ENCODE data around the gene HOXD11. TPM values are rescaled to one million over a fixed set of nuclear protein-coding genes. Genes with fewer than 3 reads are reported as not detected.

The HOXD11 gene
- total and polyA plus RNA-seq, 2 of the 4 experiments (the other 2 are of a cell fraction): not detected

DNA sequence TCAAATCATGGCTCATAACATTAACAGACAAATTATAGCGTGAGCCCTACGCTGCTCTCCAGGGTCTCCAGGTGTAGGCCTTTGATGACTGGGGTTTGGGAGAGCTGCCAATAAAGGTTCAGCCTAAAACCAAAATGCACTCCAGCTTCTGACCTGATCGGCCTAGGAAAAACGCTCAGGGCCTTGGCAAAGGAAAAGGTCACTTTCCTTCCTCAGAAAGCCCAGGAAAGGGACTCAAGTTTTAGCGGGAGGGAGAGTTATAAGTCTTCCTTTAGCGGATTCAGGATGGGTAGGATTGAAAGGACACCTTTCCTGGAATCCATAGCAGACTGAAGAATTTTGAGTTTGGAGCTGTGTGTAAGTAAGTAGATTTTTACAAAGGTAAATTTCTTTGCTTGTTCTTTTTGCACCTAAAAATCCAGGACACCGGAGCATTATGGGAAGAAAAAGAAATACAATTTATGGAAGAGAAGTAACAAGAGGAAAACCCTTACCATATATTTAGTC lies 32.1 kb upstream of the HOXD11 start:
- dilution Hi-C loops (cut with HindIII; ENCODE audit: low sequenced_read_pairs, unreplicated experiment): no loop called here
- Histone ChIP-seq H2BK20ac (ENCODE audit: low read depth, low read length) (no peak overlapping the region), H4K91ac (ENCODE audit: insufficient read depth, low read depth, low read length) (no peak overlapping the region), H3K36me3 (ENCODE audit: control insufficient read depth, insufficient read depth, low read length) (no peaks in the 10 kb centered on the region), H3K4me2 (ENCODE audit: low read depth, low read length) (no peak overlapping the region), H3K56ac (ENCODE audit: extremely low read depth, insufficient read depth, low read length) (no peak overlapping the region), H4K8ac (ENCODE audit: low read depth in 2 of 2, low read length in 2 of 2) (no peak overlapping the region), H2BK15ac (ENCODE audit: low read depth, low read length) (no peak overlapping the region), H3K23ac (ENCODE audit: low read depth, low read length) (no peak overlapping the region), H4K5ac (ENCODE audit: low read depth, low read length) (no peak overlapping the region), H3K9me3 (ENCODE audit: control insufficient read depth, insufficient read depth, low read length) (peaks cover 10% of the 10 kb centered on the region; the same call in 1 of the 2 replicates), H3K27ac (ENCODE audit: insufficient read depth, low read length) (no peak overlapping the region), H3K4me3 (ENCODE audit: insufficient read depth, low read depth, low read length) (no peak overlapping the region), H3K27me3 (ENCODE audit: control insufficient read depth, insufficient read depth, low read length) (peaks cover 86% of the 10 kb centered on the region), H3K14ac (replicated peaks; ENCODE audit: low read depth, low read length) (no peak overlapping the region), H3K9me1 (ENCODE audit: insufficient read depth, low read length) (no peaks in the 10 kb centered on the region), H3K4me1 (ENCODE audit: control insufficient read depth, insufficient read depth, low read length) (no peaks in the 10 kb centered on the region), H2AK5ac (ENCODE audit: low read depth, low read length) (no peak overlapping the region), H2AFZ (replicated peaks; ENCODE audit: low read length, poor library complexity) (no peak overlapping the region), H4K20me1 (ENCODE audit: insufficient read depth, low read length) (no peaks in the 10 kb centered on the region), H3K79me1 (ENCODE audit: low read depth in 1 of 2, low read length in 2 of 2) (no peaks in the 10 kb centered on the region), H3K18ac (ENCODE audit: low read depth, low read length) (no peak overlapping the region), H3K9ac (ENCODE audit: low read depth, low read length) (no peak overlapping the region), H2BK120ac (ENCODE audit: low read depth, low read length) (no peak overlapping the region), H3K4ac (ENCODE audit: low read depth, low read length) (no peak overlapping the region), H2BK5ac (ENCODE audit: low read depth, low read length, poor library complexity, severe bottlenecking) (no peak overlapping the region), H2AK9ac (replicated peaks; ENCODE audit: low read depth, low read length, poor library complexity) (no peak overlapping the region)
- ChIA-PET POLR2A (ENCODE audit: unreplicated experiment) (no interaction called here), CTCF (no interaction called here)
- ATAC-seq (ENCODE audit: low read depth): no peak
- intact Hi-C loops (cut with micrococcal nuclease): no loop called here
- 0% methylated on average over 2 of the region's 7 CpGs; no CpG with 5 or more reads in 1 of the 2 experiments for WGBS, 2 experiments (ENCODE audit: extremely low coverage in 2 of 2, insufficient read length in 1 of 2)
- TF ChIP-seq NFE2L2 (IDR thresholded peaks at IDR 0.05; ENCODE audit: low read depth, low read length) (no peak), CEBPB (IDR thresholded peaks at IDR 0.05; ENCODE audit: low read depth, low read length) (no peak), CHD1 (IDR thresholded peaks at IDR 0.05; ENCODE audit: low read depth, low read length) (no peak), MAZ (IDR thresholded peaks at IDR 0.05; ENCODE audit: borderline replicate concordance, low read depth, low read length) (no peak), BHLHE40 (IDR thresholded peaks at IDR 0.05; ENCODE audit: low read depth, low read length) (no peak), MXI1 (IDR thresholded peaks at IDR 0.05; ENCODE audit: borderline replicate concordance, low read depth, low read length) (no peak), FOS (IDR thresholded peaks at IDR 0.05; ENCODE audit: low read depth, low read length) (no peak), RAD21 (IDR thresholded peaks at IDR 0.05; ENCODE audit: low read length) (no peak), RFX5 (IDR thresholded peaks at IDR 0.05; ENCODE audit: low read depth, low read length) (no peak), POLR2A (IDR thresholded peaks at IDR 0.05; ENCODE audit: low read depth, low read length) (no peak), SMC3 (IDR thresholded peaks at IDR 0.05; ENCODE audit: low read depth, low read length) (no peak)
- TF ChIP-seq, protein P1, sequence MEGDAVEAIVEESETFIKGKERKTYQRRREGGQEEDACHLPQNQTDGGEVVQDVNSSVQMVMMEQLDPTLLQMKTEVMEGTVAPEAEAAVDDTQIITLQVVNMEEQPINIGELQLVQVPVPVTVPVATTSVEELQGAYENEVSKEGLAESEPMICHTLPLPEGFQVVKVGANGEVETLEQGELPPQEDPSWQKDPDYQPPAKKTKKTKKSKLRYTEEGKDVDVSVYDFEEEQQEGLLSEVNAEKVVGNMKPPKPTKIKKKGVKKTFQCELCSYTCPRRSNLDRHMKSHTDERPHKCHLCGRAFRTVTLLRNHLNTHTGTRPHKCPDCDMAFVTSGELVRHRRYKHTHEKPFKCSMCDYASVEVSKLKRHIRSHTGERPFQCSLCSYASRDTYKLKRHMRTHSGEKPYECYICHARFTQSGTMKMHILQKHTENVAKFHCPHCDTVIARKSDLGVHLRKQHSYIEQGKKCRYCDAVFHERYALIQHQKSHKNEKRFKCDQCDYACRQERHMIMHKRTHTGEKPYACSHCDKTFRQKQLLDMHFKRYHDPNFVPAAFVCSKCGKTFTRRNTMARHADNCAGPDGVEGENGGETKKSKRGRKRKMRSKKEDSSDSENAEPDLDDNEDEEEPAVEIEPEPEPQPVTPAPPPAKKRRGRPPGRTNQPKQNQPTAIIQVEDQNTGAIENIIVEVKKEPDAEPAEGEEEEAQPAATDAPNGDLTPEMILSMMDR (conservative IDR thresholded peaks at IDR 0.05; ENCODE audit: low read depth, low read length): no peak
- TF ChIP-seq, protein P2, sequence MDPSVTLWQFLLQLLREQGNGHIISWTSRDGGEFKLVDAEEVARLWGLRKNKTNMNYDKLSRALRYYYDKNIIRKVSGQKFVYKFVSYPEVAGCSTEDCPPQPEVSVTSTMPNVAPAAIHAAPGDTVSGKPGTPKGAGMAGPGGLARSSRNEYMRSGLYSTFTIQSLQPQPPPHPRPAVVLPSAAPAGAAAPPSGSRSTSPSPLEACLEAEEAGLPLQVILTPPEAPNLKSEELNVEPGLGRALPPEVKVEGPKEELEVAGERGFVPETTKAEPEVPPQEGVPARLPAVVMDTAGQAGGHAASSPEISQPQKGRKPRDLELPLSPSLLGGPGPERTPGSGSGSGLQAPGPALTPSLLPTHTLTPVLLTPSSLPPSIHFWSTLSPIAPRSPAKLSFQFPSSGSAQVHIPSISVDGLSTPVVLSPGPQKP (IDR thresholded peaks at IDR 0.05; ENCODE audit: borderline replicate concordance, low read depth, low read length): no peak
- DNase-seq: no peak
- no TSS peak for BruUV-seq (replicated peaks)
- in situ Hi-C loops (cut with MboI; ENCODE audit: low sequenced_read_pairs): loop anchor here (25.0 kb wide), 2 partner anchors 1038 to 1338 kb away; no protein-coding TSS in a partner anchor
